NB4 (cell line): ENCODE results near the gene S100A10.

ENCODE experiments used
- DNase-seq: peaks from one replicate; pipeline ENCODE4 v3.0.0; 2010; ENCODE audit warnings: low read depth
- H3K4me3 ChIP-seq: one replicate; pipeline ENCODE4 v1.5.1; 2011; ENCODE audit warnings: mild to moderate bottlenecking, low read depth, low read length, moderate library complexity
- MYC ChIP-seq: IDR thresholded peaks from 2 replicates; pipeline ENCODE4 v1.6.1; 2011; ENCODE audit warnings: low read depth, low read length
- POLR2A ChIP-seq: IDR thresholded peaks from 2 replicates; pipeline ENCODE4 v1.6.1; 2011; ENCODE audit warnings: mild to moderate bottlenecking; ENCODE audit not compliant: insufficient read length; ENCODE audit errors: extremely low read depth
- TF ChIP-seq, protein P1 (sequence below): IDR thresholded peaks from 2 replicates; pipeline ENCODE4 v1.6.1; 2011; ENCODE audit warnings: low read depth, low read length
- TF ChIP-seq, protein P2 (sequence below): IDR thresholded peaks from one replicate; pipeline ENCODE4 v1.5.1; 2012; ENCODE audit warnings: low read depth, low read length

S100A10 gene

GRCh38 chr1:151994956-151995355 is 1.3 kb upstream of the S100A10 start:
- TF ChIP-seq, protein P1, sequence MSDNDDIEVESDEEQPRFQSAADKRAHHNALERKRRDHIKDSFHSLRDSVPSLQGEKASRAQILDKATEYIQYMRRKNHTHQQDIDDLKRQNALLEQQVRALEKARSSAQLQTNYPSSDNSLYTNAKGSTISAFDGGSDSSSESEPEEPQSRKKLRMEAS, result no peak
- TF ChIP-seq, protein P2, sequence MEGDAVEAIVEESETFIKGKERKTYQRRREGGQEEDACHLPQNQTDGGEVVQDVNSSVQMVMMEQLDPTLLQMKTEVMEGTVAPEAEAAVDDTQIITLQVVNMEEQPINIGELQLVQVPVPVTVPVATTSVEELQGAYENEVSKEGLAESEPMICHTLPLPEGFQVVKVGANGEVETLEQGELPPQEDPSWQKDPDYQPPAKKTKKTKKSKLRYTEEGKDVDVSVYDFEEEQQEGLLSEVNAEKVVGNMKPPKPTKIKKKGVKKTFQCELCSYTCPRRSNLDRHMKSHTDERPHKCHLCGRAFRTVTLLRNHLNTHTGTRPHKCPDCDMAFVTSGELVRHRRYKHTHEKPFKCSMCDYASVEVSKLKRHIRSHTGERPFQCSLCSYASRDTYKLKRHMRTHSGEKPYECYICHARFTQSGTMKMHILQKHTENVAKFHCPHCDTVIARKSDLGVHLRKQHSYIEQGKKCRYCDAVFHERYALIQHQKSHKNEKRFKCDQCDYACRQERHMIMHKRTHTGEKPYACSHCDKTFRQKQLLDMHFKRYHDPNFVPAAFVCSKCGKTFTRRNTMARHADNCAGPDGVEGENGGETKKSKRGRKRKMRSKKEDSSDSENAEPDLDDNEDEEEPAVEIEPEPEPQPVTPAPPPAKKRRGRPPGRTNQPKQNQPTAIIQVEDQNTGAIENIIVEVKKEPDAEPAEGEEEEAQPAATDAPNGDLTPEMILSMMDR, result no peak
- TF ChIP-seq MYC (no peak), POLR2A (no peak)
- no peak overlapping the region for H3K4me3 ChIP-seq
- no peak for DNase-seq

- DNase-seq, result peak; percentile 75
- H3K4me3 ChIP-seq, result peak overlapping the region; percentile 87
- TF ChIP-seq MYC (no peak), POLR2A (peak; percentile 23)
Observed at GRCh38 chr1:151993084-151993733, 450 bp downstream of the S100A10 start.

DNA sequence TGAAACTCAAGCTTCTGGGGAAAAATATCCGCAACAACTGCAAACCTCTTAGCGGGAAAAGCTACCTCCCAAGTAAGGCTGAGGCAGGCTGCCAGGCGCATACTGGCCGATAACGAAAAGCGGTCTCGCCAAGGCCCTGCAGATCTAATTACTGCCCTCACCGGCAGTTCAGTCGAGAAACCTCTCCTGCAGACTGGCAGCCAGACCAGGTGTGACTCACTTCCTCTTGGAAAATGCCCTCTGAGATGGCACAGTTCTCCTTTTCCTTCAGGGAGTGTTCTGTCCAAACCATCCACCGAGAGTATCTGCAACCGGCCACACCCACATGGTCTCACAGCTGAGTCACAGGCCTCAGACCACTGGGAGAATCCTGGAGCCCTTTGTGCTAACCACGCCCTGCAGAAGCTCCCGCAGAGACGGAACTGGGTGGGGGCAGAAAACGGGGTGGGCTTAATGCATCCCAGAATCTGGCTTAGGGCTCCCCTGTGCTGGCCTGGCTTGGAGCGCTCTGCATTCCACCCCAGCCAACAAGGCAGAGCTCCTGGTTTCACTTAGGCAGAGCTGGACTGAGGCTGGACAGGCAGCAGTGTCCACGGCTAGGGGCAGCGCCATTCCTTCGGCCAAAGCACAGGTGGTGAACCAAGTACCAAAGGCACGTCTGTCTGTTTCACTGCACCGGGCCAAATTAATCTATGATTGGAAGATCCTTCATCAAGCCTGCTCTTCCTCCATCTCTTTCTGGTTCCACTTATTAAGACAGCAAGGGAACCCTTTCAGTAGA is 1.2 kb downstream of the S100A10 start:
- DNase-seq, result peak; percentile 90
- TF ChIP-seq, protein P2, result no peak
- TF ChIP-seq, protein P1, result peak; percentile 49; the same call in 1 of the 2 replicates
- H3K4me3 ChIP-seq, result peak overlapping the region; percentile 87

DNA sequence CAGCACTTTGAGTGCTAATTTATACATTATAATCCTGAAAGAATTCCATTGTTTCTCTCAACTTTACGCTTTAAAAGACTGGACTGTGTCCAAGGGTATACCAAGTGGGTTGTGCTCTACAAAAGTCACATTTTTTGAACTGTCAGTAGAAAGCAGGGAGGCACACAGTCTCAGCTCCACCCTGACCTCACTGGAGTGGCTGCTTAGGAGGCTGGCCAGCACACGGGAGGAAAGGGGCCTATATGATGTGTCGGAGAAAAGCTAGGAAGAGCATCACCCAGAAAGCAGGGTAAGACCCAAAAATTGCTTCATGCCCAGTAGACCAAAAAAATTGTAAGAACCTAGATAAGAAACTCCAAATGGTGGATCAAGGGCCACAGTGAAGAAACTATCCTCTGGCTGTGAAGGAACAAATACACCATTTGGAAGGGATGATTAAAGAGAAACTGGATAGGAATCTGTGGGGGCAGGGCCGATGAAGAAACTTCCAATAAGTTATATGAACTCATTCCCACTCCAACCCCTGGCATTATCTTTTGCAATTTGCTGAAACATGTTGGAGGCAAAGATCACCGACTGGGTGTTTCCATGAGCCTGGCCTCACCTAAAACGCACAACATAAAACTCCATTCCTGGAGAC is 1.9 kb downstream of the S100A10 start:
- TF ChIP-seq POLR2A (no peak), MYC (no peak)
- TF ChIP-seq, protein P2, result no peak
- TF ChIP-seq, protein P1, result no peak
- no peak for DNase-seq
- H3K4me3 ChIP-seq, result peak overlapping the region; percentile 87

GRCh38 chr1:151990856-151991198 is 2.8 kb downstream of the S100A10 start:
- no peak overlapping the region for H3K4me3 ChIP-seq
- TF ChIP-seq POLR2A (no peak), MYC (no peak)
- TF ChIP-seq, protein P1, result no peak
- TF ChIP-seq, protein P2, result no peak
- DNase-seq, result no peak
